Breast epithelium (tissue), 3 donors: ENCODE measurements around the gene PSORS1C1.
"Not testable (repeated sequence)": the region's sequence is repeated elsewhere in the genome, so short reads cannot be mapped to it uniquely, and the experiment has no call there.

Experiments used
- CTCF ChIP-seq, 3 donors: fragments of 450-650 bp; IDR thresholded peaks; one replicate each; pipeline ENCODE4 v1.5.1; 2016 to 2017; ENCODE audit warnings: antibody characterized with exemption in 3 of 3, mild to moderate bottlenecking in 3 of 3, moderate library complexity in 3 of 3
- POLR2A ChIP-seq: fragments of 450-650 bp; IDR thresholded peaks from one replicate; pipeline ENCODE4 v1.6.1; 2016; ENCODE audit warnings: antibody characterized with exemption, mild to moderate bottlenecking, moderate library complexity
- POLR2AphosphoS5 ChIP-seq, 3 donors: sonication (generic); formaldehyde crosslinking; IDR thresholded peaks; one replicate each; pipeline ENCODE4 v1.6.1; 2017; ENCODE audit warnings: antibody characterized with exemption in 3 of 3

- not testable (repeated sequence) for TF ChIP-seq POLR2AphosphoS5 (IDR thresholded peaks at IDR 0.05); CTCF (IDR thresholded peaks at IDR 0.05); POLR2A
These were observed 55.4 kb downstream of the PSORS1C1 start for GRCh38 chr6:31169858-31170599.
